UCSD-AML1 (cell line): Measurements from ENCODE around the gene MRPL33.

ENCODE experiments used
- DNase-seq: peaks from one replicate; lab custom pipeline; 2025; ENCODE audit not compliant: unreplicated experiment; lab: John Stamatoyannopoulos, UW

Gene MRPL33

DNA sequence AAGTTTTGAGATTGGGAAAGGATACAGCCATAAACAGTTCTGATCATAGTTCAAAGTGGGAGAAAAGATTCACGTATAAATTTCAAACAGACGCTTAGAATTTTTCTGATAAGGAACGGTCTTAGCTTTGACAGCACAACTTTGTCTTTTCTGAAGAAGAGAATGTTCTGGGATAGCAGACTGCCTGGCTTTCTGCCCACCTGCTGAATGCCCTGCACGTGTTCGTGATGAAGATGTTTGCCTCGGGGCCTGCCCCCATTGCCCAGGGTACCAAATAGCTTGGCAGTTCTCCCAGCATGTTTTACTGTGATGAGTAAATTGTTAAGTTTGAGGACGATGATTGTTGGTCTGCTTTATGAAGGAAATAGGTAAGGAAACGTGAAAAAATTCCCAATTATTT lies 4.6 kb downstream of the MRPL33 start:
- DNase-seq = no peak

DNA sequence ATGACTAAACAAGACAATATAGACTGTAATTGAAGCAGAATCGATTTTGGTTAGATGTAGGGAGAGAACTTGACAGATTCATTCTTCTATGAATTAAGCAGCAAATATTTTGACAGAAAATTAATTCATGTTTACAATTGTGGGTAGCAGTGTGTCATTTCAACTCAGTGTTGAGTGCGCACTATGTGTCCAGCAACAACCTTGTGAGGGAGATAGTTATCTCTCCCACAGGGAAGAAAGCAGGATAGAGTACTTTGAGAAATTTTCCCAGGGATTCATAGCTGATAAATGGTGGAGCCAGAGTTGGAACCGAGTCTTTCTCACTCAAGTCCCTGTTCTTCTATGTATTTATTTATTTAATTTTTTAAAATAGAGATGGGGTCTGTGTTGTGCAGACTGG lies 5.2 kb downstream of the MRPL33 start:
- no peak for DNase-seq

DNA sequence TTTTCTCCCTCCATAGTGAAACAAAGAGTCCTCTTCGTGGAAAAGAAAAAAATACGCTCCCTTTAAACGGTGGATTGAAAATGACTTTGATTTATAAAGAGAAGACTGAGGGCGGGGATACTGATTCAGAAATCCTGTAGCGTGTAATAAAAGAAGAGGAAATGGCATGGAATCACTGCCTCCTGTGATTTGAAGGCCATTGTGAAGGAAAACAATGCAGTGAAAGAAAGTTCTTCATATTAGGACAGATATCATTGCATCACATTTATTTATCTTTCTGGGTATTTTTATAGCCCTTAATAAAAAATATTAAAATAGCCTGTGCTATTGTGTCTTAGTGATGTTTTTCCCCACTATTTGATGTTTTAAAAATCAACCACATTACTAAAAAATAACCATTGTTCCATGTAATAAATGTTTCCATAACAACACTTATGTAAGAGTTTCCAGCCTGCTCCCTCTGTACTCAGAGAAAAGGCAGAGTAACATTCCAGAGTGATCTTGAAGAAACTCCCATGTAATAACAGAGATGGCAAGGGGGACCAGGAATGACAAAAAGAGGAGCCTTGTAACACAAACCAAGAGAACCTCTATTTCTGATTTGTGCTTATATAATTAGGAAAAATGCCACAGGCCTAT lies 8.0 kb downstream of the MRPL33 start:
- no peak for DNase-seq

DNA sequence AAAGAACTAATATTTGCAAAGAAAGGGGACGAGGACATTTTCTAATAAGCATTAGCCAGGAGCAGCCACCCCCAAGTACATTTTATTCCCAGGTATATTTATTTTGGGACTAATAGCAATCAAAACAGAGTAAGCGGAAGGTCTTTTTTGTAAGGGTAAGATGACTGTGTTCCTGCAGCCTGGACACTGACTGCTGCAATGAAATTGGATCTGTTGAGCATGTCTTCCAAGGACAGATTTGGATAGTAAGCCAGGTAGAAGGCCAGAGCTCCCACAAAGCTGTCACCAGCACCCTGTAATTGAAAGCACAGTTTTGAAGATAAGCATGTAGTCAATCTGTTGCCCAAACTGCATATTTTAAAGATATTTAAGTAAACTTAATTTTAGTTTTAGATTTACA lies 10.0 kb downstream of the MRPL33 start:
- DNase-seq = no peak

DNA sequence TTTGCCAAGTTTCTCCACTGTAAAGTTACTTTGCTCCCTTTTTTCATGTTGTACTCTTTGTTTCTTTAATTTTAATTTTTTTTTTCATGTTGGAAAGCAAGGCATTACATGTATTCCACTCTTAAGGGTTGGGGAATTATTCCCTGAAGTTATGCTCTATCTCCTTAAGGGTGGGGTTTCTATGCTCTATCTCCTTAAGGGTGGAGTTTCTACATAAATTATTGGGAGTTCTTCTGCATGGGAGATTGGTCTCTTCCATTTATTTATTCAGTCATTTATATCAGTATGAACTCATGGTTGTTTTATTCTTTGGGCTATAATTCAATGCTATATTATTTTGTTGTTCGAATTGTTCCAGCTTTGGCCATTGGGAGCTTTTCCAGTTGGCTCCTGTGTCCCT lies 11.2 kb downstream of the MRPL33 start:
- DNase-seq = no peak

DNA sequence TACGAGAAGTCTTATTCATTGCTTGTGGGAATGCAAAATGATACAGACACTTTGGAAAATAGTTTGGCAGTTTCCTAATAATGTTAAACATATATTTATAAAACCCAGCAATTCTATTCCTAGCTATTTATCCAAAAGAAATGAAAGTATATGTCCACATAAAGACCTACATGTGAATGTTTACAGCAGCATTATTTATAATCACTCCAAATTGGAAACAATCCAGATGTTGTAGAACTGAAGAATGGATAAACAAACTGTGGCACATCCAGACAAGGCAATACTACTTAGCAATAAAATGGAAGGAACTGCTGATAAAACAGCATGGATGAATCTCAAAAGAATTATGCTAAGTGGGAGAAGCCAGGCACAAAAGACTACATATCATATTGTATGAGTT lies 19.3 kb downstream of the MRPL33 start:
- DNase-seq = no peak

DNA sequence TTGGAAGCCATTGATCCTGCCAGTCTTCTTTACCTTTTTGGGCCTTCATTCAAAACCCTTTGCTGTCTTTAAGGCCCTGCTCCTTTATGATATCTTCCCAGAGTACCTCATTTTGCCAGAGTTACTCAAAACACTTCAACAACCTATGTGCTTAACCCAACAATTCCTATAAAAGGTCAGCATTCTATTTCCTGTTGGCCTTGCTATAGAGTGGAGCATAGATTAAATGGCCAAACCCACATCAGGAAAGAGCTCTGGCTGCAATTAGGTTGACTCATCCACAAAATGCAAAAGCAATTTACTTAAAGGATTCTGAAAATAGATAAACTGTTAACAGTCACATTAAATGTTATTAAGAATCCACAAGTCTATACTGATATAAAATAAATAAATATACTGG lies 21.2 kb downstream of the MRPL33 start:
- DNase-seq = no peak

DNA sequence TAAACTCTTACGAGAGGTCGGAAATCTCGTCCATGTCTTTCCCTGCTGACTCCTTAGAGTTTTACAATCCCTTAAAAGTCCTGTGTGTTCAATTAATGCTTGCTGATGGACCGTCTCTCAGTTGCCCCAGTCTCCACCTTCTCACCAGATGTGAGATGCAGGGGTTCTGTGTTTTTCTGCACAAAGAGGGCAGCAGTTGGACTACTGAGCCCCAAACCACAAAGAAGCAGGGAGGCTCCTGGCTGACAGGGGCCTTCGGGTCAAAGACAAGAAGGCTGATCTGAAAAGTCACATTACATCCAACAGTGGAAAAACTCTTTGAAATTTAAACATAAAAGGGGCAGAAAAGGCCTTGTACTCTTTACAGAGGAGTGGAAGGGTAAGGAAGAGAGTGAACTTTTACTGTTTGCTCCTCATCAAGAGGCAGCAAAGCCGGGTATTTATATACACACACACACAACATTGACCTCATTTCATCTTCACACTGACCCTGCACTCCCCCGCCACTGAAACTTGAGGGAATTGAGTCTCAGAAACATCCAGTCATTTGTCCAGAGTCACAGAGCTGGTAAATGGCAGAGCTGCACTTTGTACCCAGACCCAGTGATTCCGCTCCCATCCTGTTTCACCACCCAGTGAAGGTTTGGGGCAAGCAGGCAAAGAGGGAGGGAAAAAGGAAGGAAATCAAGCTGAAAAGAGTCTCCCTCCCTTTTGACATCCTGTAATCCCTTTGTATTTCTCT lies 23.7 kb downstream of the MRPL33 start:
- no peak for DNase-seq

DNA sequence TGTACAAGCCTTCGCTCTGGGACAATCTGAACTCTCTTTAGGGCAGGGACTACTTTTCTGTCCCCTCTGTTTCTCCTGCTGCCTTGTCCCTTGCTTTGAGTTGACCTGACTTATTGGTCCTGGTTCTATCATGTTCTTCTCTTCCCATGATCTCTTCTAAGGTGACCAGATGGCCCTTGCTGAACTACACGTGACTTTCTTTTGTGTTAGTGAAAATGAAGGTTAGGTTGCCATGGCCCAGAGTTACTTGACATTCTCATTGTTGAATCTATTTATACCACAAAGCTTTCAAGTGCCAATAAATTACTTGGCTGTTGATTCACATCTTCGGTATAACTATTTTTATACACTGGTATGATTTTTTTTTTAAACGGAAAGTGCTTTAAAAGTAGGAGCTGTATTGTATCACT lies 24.4 kb downstream of the MRPL33 start:
- DNase-seq = no peak

DNA sequence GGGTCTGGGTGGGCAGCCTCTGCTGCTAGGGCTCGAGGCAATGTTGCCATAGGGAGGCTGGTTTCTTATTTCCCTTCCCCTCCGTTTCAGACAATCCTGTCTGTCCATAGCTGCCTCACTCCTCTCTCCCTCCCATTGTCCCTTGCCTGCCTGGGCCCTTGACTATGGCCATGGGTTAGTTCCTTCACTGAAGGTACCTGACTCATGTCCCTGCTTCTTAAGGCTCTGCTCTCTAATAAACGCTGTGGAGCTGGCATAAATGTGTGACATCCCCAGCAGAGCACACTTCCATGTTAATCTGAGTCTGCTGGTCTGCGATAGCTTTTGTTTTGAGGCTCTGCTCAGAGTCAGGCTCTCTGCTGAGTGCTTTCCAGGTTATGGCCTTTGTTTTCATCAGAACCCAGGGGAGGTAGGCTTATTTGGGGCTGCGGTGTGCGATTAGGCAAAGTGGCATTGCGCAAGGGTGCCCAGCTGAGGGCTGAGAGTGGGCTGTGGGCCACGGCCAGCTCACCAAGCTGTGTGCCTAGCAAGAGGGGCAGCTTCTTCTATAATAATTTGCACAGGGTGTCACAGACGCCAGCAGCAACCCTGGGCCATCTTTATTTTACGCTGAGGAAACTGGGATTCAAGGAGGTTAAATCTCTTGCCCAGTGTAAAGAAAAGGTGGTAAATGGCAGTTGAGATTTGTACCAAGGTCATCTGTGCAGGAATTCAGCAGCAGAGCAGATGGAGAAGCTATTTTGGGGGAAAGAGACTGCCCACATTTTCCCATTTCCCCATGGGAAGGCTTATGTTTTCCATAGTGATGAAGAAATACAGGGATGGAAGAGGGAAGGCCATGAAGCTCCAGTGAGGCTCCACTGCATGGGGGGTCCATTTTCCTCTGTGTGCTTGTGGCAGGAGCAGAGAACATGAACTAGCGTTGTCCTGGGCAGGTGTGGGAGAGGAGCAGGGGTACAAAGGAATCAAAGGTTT lies 25.6 kb downstream of the MRPL33 start:
- no peak for DNase-seq

DNA sequence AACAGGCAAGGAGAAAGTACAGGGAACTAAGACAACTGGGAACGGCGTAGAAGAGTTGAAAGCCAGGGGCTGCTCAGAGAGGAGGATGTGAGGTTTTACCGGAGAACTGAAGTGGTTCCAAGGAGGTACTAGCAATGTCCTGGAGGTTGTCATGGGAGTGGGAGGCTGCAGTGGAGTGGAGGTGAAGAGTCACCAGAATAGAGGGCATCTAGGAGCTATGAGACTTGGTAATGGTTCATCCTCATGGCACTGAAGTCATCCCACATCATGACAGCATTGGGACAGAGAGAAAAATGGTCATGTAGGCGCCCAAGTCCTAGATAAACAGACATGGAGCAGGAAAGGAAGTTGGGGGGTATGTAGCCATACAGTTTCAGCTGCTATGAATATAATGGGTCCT lies 26.3 kb downstream of the MRPL33 start:
- no peak for DNase-seq

DNA sequence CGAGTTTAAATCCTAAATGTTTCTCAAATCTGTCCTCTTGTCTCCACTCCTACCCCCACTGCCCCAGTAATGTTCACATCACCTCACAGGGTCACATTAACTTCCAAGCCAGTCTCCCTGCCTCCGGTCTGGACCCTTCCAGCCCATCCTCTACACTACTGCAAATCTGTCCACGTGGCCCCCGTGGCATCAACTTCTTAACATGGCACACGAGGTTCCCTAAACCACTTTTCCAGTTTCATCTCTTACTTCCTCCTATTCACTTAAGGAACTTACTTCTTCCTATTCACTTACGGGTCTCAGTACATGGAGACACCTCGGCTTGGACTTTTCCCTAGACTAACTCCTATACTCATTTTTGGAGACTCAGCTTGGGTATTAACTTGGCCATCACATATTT lies 27.0 kb downstream of the MRPL33 start:
- DNase-seq = no peak

DNA sequence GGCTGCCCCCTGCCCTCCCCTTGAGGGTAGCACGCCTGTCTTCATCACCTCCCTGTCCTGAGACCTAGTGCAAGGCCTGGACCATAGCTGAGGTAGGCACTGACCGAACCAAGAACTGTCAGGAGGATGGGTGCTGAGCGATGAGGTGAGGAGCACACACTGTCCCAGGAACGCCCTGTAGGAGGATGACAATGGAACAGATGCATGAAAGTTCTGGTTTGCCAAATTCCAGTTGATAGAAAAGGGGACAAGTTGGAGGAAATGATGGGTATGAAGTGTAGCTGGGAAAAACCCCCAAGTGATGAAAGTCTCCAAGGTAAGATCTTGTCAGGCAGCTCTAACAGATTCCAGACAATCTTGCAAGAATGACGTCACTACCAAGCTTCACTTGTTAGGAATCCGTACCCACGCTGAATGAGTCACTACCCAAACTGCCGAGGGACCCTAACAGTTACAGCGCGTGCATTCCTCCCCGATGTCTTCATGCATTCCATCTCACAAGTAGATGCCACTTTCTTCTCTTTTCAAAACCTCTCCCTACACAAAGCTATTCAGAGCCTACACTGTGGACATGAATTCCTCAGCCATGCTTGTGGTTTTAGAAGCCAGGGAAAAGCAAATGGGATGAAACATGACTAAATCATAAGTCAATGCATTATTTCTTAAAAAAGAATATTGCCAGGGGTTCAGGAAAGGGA lies 27.6 kb downstream of the MRPL33 start:
- no peak for DNase-seq

DNA sequence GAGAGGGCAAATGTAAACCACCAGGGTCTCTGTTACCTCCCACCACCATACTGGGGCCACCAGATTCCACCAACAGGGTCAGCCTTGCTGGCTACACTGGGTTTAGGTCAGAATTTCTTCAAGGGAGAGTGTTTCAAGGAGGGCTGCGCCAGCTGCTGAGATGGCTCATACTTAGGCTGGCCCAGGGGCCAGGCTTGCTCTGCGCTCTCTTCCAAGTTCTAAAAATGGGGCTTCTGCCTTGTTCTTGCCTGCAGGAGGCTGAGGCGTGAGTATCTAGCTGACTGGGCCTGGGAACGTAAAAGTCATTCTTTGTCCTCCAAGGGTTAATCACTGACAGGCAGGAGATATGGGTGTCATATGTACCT lies 28.1 kb downstream of the MRPL33 start:
- DNase-seq = no peak

DNA sequence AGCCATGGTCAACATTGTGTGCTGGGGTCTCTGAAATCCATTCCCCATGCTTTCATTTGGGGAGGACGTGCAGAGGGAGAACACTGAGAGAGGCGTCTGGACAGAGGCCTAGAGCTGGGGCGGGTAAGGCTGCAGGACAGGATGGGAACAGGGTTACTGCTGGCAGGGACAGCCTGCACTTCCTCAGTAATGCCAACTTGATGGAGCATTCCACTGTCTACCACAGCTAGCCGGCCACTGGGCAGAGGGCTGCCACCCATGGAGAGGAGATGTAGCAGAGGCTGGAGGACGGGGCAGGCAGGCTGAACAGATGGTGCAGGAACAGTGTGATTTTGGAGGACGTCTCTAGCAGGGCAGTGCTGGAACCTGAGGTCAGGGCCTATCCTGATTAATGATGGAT lies 29.3 kb downstream of the MRPL33 start:
- DNase-seq = no peak

DNA sequence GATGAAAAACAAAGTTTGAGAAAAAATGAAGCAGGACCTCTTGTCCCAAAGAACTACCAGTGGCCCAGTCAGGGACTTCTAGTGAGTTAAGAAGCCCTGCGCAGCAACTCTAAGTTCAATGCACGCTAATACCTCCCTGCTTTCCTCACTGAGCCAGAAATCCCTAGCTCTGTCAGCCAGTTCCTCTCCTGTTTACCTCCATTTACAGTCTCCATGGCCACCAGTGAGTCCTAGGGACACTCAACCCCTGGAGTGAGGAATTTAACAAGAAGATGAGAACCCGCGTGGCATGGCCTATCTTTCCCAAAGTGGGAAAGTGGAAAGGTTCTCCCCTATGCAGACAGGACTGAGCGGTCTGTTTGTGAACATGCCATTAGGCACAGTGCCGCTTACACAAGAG lies 31.0 kb downstream of the MRPL33 start:
- no peak for DNase-seq

DNA sequence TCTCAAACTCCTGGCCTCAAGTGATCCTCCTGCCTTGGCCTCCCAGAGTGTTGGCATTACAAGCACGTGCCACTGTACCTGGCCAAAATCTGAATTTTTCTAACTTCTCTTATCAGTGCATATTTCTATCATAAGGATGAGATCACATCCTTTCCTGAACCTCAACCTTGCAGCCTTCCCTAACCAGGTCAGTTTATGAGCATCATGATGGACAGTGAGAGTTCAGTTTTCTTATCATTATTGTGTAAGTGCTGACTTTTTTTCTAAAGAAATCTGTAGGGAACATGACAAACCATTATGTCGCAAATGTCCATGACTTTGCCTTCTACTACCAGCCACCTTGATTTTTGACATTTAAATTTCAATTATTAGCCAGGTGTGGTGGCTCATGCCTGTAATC lies 31.5 kb downstream of the MRPL33 start:
- no peak for DNase-seq

DNA sequence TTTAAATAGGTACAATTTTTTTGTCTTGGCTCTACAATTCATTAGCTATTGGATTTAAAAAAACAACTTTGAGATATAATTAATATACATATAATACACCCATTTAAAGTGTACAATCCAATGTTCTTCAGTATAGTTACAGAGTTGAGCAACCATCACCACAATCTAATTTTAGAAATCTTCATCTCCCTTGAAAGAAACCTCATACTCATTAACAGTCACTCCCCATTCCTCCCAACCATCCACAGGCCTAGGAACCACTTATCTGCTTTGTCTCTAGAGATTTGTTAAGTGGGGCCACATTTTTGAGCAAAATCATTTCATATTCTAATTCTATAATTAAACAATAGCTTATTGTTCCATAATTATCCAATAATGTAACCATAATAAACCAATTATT lies 32.6 kb downstream of the MRPL33 start:
- no peak for DNase-seq

DNA sequence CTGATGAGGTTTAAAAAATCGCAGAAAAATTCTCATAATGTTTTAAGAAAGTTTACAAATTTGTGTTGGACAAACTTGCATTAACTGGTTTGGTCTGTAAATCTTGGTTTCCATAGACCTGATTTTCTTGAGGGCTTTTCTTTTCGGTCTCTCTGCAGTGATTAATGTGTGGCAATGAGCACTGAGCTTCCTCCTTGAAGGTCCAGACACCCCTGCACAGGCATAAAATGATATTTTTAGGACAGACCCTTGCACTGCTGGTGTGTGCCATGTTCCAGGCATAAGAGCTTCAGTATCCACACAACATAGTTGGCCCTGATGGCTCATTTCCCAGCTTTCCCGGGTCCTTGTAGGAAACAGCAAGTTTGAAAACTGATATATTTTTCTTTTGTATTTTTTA lies 33.7 kb downstream of the MRPL33 start:
- no peak for DNase-seq

DNA sequence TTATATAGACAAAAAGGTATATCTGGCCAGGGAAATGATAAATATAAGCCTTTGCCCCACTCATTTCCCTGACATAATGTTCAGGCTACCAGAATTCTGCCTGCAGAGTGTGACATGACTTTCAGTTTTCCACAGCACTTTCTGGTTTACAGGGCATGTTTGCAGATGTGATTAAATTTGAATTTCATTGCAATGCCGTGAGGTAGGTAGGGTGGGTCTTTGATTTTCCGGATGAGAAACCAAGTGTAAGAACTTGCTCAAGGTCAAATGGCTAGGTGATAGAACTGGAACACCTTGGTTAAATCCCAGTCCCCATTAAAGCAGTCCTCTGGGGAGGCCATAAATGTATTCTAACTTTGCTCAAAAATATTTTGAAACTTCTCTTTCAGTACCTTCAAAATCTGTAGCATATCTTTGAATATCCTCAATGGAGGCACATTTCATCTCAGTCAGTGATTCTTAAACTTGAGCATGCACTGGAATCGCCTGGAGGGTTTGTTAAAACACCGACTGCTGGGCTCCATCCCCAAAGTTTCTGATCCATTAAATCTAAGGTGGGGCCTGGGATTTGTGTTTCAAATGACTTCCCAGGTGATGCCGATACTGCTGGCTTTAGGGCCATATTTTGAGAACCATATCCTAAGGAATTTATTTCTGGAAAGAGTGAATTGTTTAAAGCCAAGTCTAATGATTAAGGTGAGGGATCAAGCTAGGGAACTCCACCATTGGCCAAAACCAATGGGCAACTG lies 35.0 kb downstream of the MRPL33 start:
- DNase-seq = no peak

DNA sequence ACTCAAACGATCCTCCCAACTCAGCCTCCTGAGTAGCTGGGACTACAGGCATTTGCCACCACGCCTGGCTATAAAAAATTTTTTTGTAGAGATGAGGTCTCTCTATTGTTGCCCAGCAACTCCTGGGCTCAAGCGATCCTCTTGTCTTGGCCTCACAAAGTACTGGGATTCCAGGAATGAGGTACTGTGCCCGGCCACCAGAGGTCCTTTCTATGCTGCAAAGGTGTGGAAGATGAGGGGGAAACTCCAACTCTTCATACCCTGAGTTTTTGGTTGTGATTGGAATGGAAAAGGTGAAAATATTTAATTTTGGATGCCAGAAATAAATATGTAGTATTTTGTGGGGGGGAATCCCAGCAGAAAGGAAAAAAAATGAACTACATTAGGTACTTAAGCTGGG lies 36.0 kb downstream of the MRPL33 start:
- DNase-seq = peak; percentile 22
